K562 (cell line): ENCODE data around the gene TBX1. TPM values are rescaled to one million over a fixed set of nuclear protein-coding genes. Genes with fewer than 3 reads are reported as not detected.

Source experiments
- ATF2 ChIP-seq: sonication (generic); formaldehyde crosslinking; IDR thresholded peaks from 2 replicates; pipeline ENCODE4 v1.8.1; 2022; ENCODE audit warnings: missing genetic modification reagents
- ELK1 ChIP-seq: sonication (generic); formaldehyde crosslinking; IDR thresholded peaks from 2 replicates; pipeline ENCODE4 v1.8.1; 2022; ENCODE audit warnings: missing genetic modification reagents
- IRF2 ChIP-seq: sonication (generic); formaldehyde crosslinking; IDR thresholded peaks from 2 replicates; pipeline ENCODE4 v1.8.1; 2022; ENCODE audit warnings: mild to moderate bottlenecking, missing genetic modification reagents
- USF1 ChIP-seq: sonication (generic); formaldehyde crosslinking; IDR thresholded peaks from 2 replicates; pipeline ENCODE4 v1.9.0; 2022; ENCODE audit warnings: mild to moderate bottlenecking, missing genetic modification reagents
- ZNF282 ChIP-seq: sonication (generic); formaldehyde crosslinking; IDR thresholded peaks from 2 replicates; pipeline ENCODE4 v1.8.1; 2023; ENCODE audit warnings: missing genetic modification reagents
- polyA plus RNA-seq, 8 experiments: library from polyadenylated mRNA; depleted of rRNA in 4 of 8; stranded (reverse) in 5 of 8; unstranded in 3 of 8; fragments of >200 nt; fragmentation: Nextera tagmentation in 2 of 8; fragmentation: Illumina TruSeq in 1 of 8; extraction: Ambion mirVana in 2 of 8; extraction: Trizol in 1 of 8; gene quantifications; 2 replicates each; pipeline versions ENCODE4 v1.2.1 to v1.2.3, GENCODE V29; 2011 to 2014; ENCODE audit warnings: inconsistent platforms in 1 of 8, missing spikeins in 1 of 8
- total RNA-seq, 7 experiments: library from RNA; depleted of rRNA in 6 of 7; stranded (reverse); fragments of >200 nt in 6 of 7; fragmentation: Illumina TruSeq in 2 of 7; extraction: Trizol in 2 of 7; gene quantifications; 2 replicates each; pipeline versions ENCODE4 v1.2.1 to v1.2.3, GENCODE V29; 2011 to 2021; ENCODE audit warnings: low replicate concordance in 1 of 7
- TF ChIP-seq, protein P1 (sequence below): sonication (generic); formaldehyde crosslinking; IDR thresholded peaks from 2 replicates; pipeline ENCODE4 v1.9.0; 2022; ENCODE audit warnings: mild to moderate bottlenecking, missing genetic modification reagents

Gene TBX1
- total and polyA plus RNA-seq, 9 of the 15 experiments (the other 6 are each of a cell fraction or from before 2014, with no cell fraction given), result 0.07 to 35.0 (median 3.9) TPM

DNA sequence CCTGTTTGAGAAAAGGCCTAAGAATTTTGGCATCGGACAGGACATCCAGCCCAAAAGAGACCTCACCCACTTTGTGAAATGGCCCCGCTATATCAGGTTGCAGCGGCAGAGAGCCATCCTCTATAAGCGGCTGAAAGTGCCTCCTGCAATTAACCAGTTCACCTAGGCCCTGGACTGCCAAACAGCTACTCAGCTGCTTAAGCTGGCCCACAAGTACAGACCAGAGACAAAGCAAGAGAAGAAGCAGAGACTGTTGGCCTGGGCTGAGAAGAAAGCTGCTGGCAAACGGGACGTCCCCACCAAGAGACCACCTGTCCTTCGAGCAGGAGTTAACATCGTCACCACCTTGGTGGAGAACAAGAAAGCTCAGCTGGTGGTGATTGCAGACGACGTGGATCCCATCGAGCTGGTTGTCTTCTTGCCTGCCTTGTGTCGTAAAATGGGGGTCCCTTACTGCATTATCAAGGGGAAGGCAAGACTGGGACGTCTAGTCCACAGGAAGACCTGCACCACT lies 31.9 kb downstream of the TBX1 start (continued):
- TF ChIP-seq ATF2 (CRISPR knock-in tag), result 0 out of 2 replicates have a peak, but pooled peaks have one; percentile 51
- peak; percentile 83; the same call in 1 of the 2 replicates for TF ChIP-seq ZNF282 (CRISPR knock-in tag)
- TF ChIP-seq, protein P1, sequence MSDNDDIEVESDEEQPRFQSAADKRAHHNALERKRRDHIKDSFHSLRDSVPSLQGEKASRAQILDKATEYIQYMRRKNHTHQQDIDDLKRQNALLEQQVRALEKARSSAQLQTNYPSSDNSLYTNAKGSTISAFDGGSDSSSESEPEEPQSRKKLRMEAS (CRISPR knock-in tag), result peak; percentile 72
- peak; percentile 93 for TF ChIP-seq IRF2
- TF ChIP-seq USF1, result peak; percentile 48; the same call in 1 of the 2 replicates
- peak; percentile 87; the same call in 1 of the 2 replicates for TF ChIP-seq ELK1 (CRISPR knock-in tag)
- TF ChIP-seq, all 486 proteins: peak for 13; not testable (repeated sequence) for 473
